PC-3 (cell line): Measurements from ENCODE around the gene ADAMTS19. TPM values are rescaled to one million over a fixed set of nuclear protein-coding genes. Genes with fewer than 3 reads are reported as not detected.

Experiments used
- ATAC-seq: fragments of 200-7000 bp; cut with Tn5 transposase; 2 replicates; pipeline ENCODE4 v1.9.1; 2020; ENCODE audit warnings: mild to moderate bottlenecking, moderate library complexity
- BruUV-seq: library from RNA; stranded (reverse); fragments of 400-500 nt; replicated peaks from 2 replicates; lab custom pipeline; 2021; lab: Mats Ljungman, UMichigan
- CTCF ChIA-PET: fragments of 300-600 bp; sonication (Branson Sonifier 250); formaldehyde crosslinking; loops from one replicate; lab custom pipeline; 2022; ENCODE audit warnings: antibody characterized with exemption; lab: Charles Lee
- POLR2A ChIA-PET: fragments of 300-600 bp; sonication (Branson Sonifier 250); formaldehyde crosslinking; loops from one replicate; lab custom pipeline; 2022; ENCODE audit warnings: antibody characterized with exemption; ENCODE audit not compliant: unreplicated experiment; lab: Charles Lee
- DNase-seq: peaks from one replicate; pipeline ENCODE4 v3.0.0-alpha.2; 2015
- H2AFZ ChIP-seq: fragments of 300-600 bp; sonication (generic); 2 replicates; pipeline ENCODE4 v1.6.0; 2016; ENCODE audit warnings: antibody characterized with exemption, low read length
- H3F3A ChIP-seq: fragments of 300-600 bp; sonication (generic); one replicate; pipeline ENCODE4 v1.6.0; 2017; ENCODE audit warnings: antibody characterized with exemption, low read length, control low read depth, mild to moderate bottlenecking; ENCODE audit not compliant: unreplicated experiment
- H3K27ac ChIP-seq: fragments of 300-600 bp; sonication (generic); 2 replicates; pipeline ENCODE4 v1.5.1; 2016; ENCODE audit warnings: mild to moderate bottlenecking, low read length
- H3K27me3 ChIP-seq: fragments of 300-600 bp; sonication (generic); 2 replicates; pipeline ENCODE4 v1.6.1; 2016; ENCODE audit warnings: low read length, mixed read lengths
- H3K36me3 ChIP-seq: fragments of 300-600 bp; sonication (generic); 2 replicates; pipeline ENCODE4 v1.6.1; 2016; ENCODE audit warnings: low read depth, mixed run types, low read length, mixed read lengths
- H3K4me1 ChIP-seq: fragments of 300-600 bp; sonication (generic); 2 replicates; pipeline ENCODE4 v1.5.1; 2016; ENCODE audit warnings: low read length; ENCODE audit not compliant: insufficient read depth
- H3K4me2 ChIP-seq: fragments of 300-600 bp; sonication (generic); 2 replicates; pipeline ENCODE4 v1.6.0; 2016; ENCODE audit warnings: low read length
- H3K4me3 ChIP-seq: fragments of 300-600 bp; sonication (generic); 2 replicates; pipeline ENCODE4 v1.5.1; 2016; ENCODE audit warnings: mild to moderate bottlenecking, low read length, mixed read lengths
- H3K79me2 ChIP-seq: fragments of 300-600 bp; sonication (generic); 2 replicates; pipeline ENCODE4 v1.6.1; 2017; ENCODE audit warnings: low read length, mixed read lengths
- H3K9ac ChIP-seq: fragments of 300-600 bp; sonication (generic); 2 replicates; pipeline ENCODE4 v1.6.0; 2016; ENCODE audit warnings: mild to moderate bottlenecking, low read length
- H3K9me2 ChIP-seq: fragments of 300-600 bp; sonication (generic); replicated peaks from 2 replicates; pipeline ENCODE4 v1.6.1; 2016; ENCODE audit warnings: mixed run types, low read length, mixed read lengths
- H3K9me3 ChIP-seq: fragments of 300-600 bp; sonication (generic); 2 replicates; pipeline ENCODE4 v1.6.1; 2016; ENCODE audit warnings: low read length, mixed read lengths
- H4K20me1 ChIP-seq: fragments of 300-600 bp; sonication (generic); 2 replicates; pipeline ENCODE4 v1.6.1; 2016; ENCODE audit warnings: low read length, mixed read lengths
- CTCF ChIP-seq: fragments of 300-600 bp; sonication (generic); conservative IDR thresholded peaks from 2 replicates; pipeline ENCODE4 v1.5.1; 2017; ENCODE audit warnings: antibody characterized with exemption, low read depth, mild to moderate bottlenecking, low read length
- EZH2 ChIP-seq: fragments of 300-600 bp; sonication (generic); IDR thresholded peaks from one replicate; pipeline ENCODE4 v1.6.1; 2017; ENCODE audit warnings: antibody characterized with exemption, mild to moderate bottlenecking, low read length; ENCODE audit not compliant: unreplicated experiment
- EZH2phosphoT487 ChIP-seq: fragments of 300-600 bp; sonication (generic); IDR thresholded peaks from 2 replicates; pipeline ENCODE4 v1.6.1; 2018; ENCODE audit warnings: mild to moderate bottlenecking, antibody characterized with exemption, low read length, borderline replicate concordance
- intact Hi-C: fragments of 100-400 bp; cut with micrococcal nuclease; formaldehyde crosslinking; loops from 2 replicates; pipeline ENCODE4 v1.9.0; 2023
- total RNA-seq: library from RNA; depleted of rRNA; stranded (reverse); fragments of >200 nt; gene quantifications from 2 replicates; pipeline ENCODE4 v1.2.3, GENCODE V29; 2014

The ADAMTS19 gene
- total RNA-seq, 1 experiment from 2014 or later, result not detected

- H3K4me3 ChIP-seq, result no peak overlapping the region
- H3K9me3 ChIP-seq, result no peaks in the 10 kb centered on the region
- no peak overlapping the region for H3K27ac ChIP-seq
- H3F3A ChIP-seq, result no peaks in the 10 kb centered on the region
- DNase-seq (no peak), ATAC-seq (no peak)
- H3K4me1 ChIP-seq, result no peaks in the 10 kb centered on the region
- H3K9me2 ChIP-seq, result no peaks in the 10 kb centered on the region
- H4K20me1 ChIP-seq, result no peaks in the 10 kb centered on the region
- ChIA-PET CTCF (no interaction called here), POLR2A (no interaction called here)
- no peak overlapping the region for H3K9ac ChIP-seq
- peaks cover 18% of the 10 kb centered on the region; the same call in 1 of the 2 replicates for H3K27me3 ChIP-seq
- intact Hi-C loops, result no loop called here
- no peaks in the 10 kb centered on the region for H3K36me3 ChIP-seq
- BruUV-seq, result no TSS peak
- H3K4me2 ChIP-seq, result no peak overlapping the region
- TF ChIP-seq EZH2phosphoT487 (no peak), CTCF (no peak), EZH2 (no peak)
- no peaks in the 10 kb centered on the region for H3K79me2 ChIP-seq
- H2AFZ ChIP-seq, result no peak overlapping the region
These were observed 47.4 kb upstream of the ADAMTS19 start for GRCh38 chr5:129412721-129413120.

- no peak overlapping the region for H3K27ac ChIP-seq
- H3K27me3 ChIP-seq, result peaks cover 18% of the 10 kb centered on the region; the same call in 1 of the 2 replicates
- TF ChIP-seq CTCF, result no peak
- no peak for TF ChIP-seq EZH2phosphoT487
- no peak for TF ChIP-seq EZH2
- POLR2A ChIA-PET, result no interaction called here
- H3K9me3 ChIP-seq, result no peaks in the 10 kb centered on the region
- no peak overlapping the region for H3K9ac ChIP-seq
- no peak overlapping the region for H3K4me2 ChIP-seq
- CTCF ChIA-PET, result no interaction called here
- DNase-seq (no peak), ATAC-seq (no peak)
- no peaks in the 10 kb centered on the region for H3K4me1 ChIP-seq
- H3K36me3 ChIP-seq, result no peaks in the 10 kb centered on the region
- H3K9me2 ChIP-seq, result no peaks in the 10 kb centered on the region
- no TSS peak for BruUV-seq
- H3F3A ChIP-seq, result no peaks in the 10 kb centered on the region
- no peak overlapping the region for H2AFZ ChIP-seq
- intact Hi-C loops, result no loop called here
- no peak overlapping the region for H3K4me3 ChIP-seq
- H4K20me1 ChIP-seq, result no peaks in the 10 kb centered on the region
- no peaks in the 10 kb centered on the region for H3K79me2 ChIP-seq
These were observed 46.5 kb upstream of the ADAMTS19 start for GRCh38 chr5:129413570-129413969.

- Histone ChIP-seq H3K27ac (no peak overlapping the region), H3K9me2 (no peaks in the 10 kb centered on the region), H3K36me3 (no peaks in the 10 kb centered on the region), H2AFZ (no peak overlapping the region), H3K9ac (no peak overlapping the region), H4K20me1 (no peaks in the 10 kb centered on the region), H3K27me3 (peaks cover 15% of the 10 kb centered on the region), H3K4me2 (no peak overlapping the region), H3K79me2 (no peaks in the 10 kb centered on the region), H3K4me3 (no peak overlapping the region), H3F3A (no peaks in the 10 kb centered on the region), H3K4me1 (no peaks in the 10 kb centered on the region), H3K9me3 (no peaks in the 10 kb centered on the region)
- DNase-seq, result no peak
- ChIA-PET POLR2A (no interaction called here), CTCF (no interaction called here)
- TF ChIP-seq EZH2phosphoT487 (no peak), EZH2 (no peak), CTCF (no peak)
- ATAC-seq, result no peak
- intact Hi-C loops, result no loop called here
- no TSS peak for BruUV-seq
These were observed 40.8 kb upstream of the ADAMTS19 start for GRCh38 chr5:129419292-129419691.
